HEK293T (cell line): ENCODE results near the gene RBP3.

Experiments used
- ARNT ChIP-seq: fragments of 450-650 bp; IDR thresholded peaks from 2 replicates; pipeline ENCODE4 v1.6.1; 2017; ENCODE audit warnings: mild to moderate bottlenecking
- BHLHE40 ChIP-seq: fragments of 450-650 bp; IDR thresholded peaks from 2 replicates; pipeline ENCODE4 v1.6.1; 2016; ENCODE audit warnings: mild to moderate bottlenecking, moderate library complexity, borderline replicate concordance
- FOXM1 ChIP-seq: fragments of 450-650 bp; IDR thresholded peaks from 2 replicates; pipeline ENCODE4 v1.6.1; 2017; ENCODE audit warnings: mild to moderate bottlenecking, borderline replicate concordance

GRCh38 chr10:47367646-47368045 is 19.5 kb downstream of the RBP3 start:
- TF ChIP-seq ARNT (no peak), BHLHE40 (no peak), FOXM1 (no peak)
